GM12878 (cell line): Measurements from ENCODE around the gene EXOC4. TPM values are rescaled to one million over a fixed set of nuclear protein-coding genes. Genes with fewer than 3 reads are reported as not detected.

Experiments
- ATAC-seq: fragments of 200-7000 bp; cut with Tn5 transposase; 3 replicates; pipeline ENCODE4 v1.9.1; 2020; ENCODE audit warnings: mild to moderate bottlenecking, moderate library complexity
- BruUV-seq: library from RNA; stranded (reverse); fragments of 400-500 nt; replicated peaks from 2 replicates; lab custom pipeline; 2021; lab: Mats Ljungman, UMichigan
- CTCF ChIA-PET: fragments of 300-600 bp; sonication (Branson Sonifier 250); formaldehyde crosslinking; extraction: SDS; loops from one replicate; lab custom pipeline; 2021; ENCODE audit warnings: inconsistent platforms; lab: Yijun Ruan, JAX
- POLR2A ChIA-PET: fragments of 350-600 bp; formaldehyde crosslinking; extraction: SDS; loops from one replicate; lab custom pipeline; 2021; ENCODE audit warnings: inconsistent platforms; lab: Charles Lee
- RAD21 ChIA-PET: fragments of 300-600 bp; sonication (Branson Sonifier 250); formaldehyde crosslinking; loops from one replicate; lab custom pipeline; 2023; ENCODE audit warnings: antibody characterized with exemption; ENCODE audit not compliant: unreplicated experiment; lab: Charles Lee
- SMC1A ChIA-PET: fragments of 300-600 bp; sonication (Branson Sonifier 250); formaldehyde crosslinking; loops from one replicate; lab custom pipeline; 2023; ENCODE audit not compliant: unreplicated experiment, uncharacterized antibody; lab: Charles Lee
- DNase-seq: peaks from one replicate; pipeline ENCODE4 v3.0.0-alpha.2; 2011; ENCODE audit warnings: low read depth, low spot score
- FAIRE-seq: peaks from 3 replicates; lab custom pipeline; 2011; peaks lifted over from hg19 to GRCh38; lab: Jason Lieb, UNC
- H2AFZ ChIP-seq: 2 replicates; pipeline ENCODE4 v1.6.0; 2011; ENCODE audit warnings: low read depth, low read length, control low read depth; ENCODE audit not compliant: control insufficient read depth
- H3K27ac ChIP-seq: 2 replicates; pipeline ENCODE4 v1.5.1; 2011; ENCODE audit warnings: control low read depth; ENCODE audit not compliant: control insufficient read depth, insufficient read depth
- H3K27me3 ChIP-seq, 2 experiments: replicated peaks in 1 of 2; 2 replicates each; pipeline versions ENCODE4 v1.6.0 to v1.6.1; 2011; ENCODE audit warnings: low read length in 1 of 2; ENCODE audit not compliant: control insufficient read depth in 2 of 2, insufficient read depth in 2 of 2
- H3K36me3 ChIP-seq, 2 experiments: 2 replicates each; pipeline ENCODE4 v1.5.1; 2011; ENCODE audit warnings: low read length in 1 of 2; ENCODE audit not compliant: control insufficient read depth in 2 of 2, insufficient read depth in 2 of 2
- H3K4me1 ChIP-seq: 2 replicates; pipeline ENCODE4 v1.6.1; 2011; ENCODE audit warnings: mild to moderate bottlenecking, low read length, moderate library complexity, mixed read lengths; ENCODE audit not compliant: control insufficient read depth, insufficient read depth
- H3K4me2 ChIP-seq: 2 replicates; pipeline ENCODE4 v1.6.0; 2011; ENCODE audit warnings: control low read depth; ENCODE audit not compliant: control insufficient read depth, insufficient read depth
- H3K4me3 ChIP-seq: fragments of 200-600 bp; sonication (generic); 2 replicates; pipeline ENCODE4 v1.5.1; 2016
- H3K79me2 ChIP-seq: 2 replicates; pipeline ENCODE4 v1.6.0; 2011; ENCODE audit warnings: low read length; ENCODE audit not compliant: control insufficient read depth, insufficient read depth
- H3K9ac ChIP-seq: 2 replicates; pipeline ENCODE4 v1.8.0; 2011; ENCODE audit warnings: low read length, control low read depth, mixed read lengths; ENCODE audit not compliant: control insufficient read depth, insufficient read depth
- H3K9me3 ChIP-seq: replicated peaks from 3 replicates; pipeline ENCODE4 v1.5.1; 2011; ENCODE audit warnings: mild to moderate bottlenecking, low read length; ENCODE audit not compliant: control insufficient read depth, insufficient read depth
- H4K20me1 ChIP-seq: 2 replicates; pipeline ENCODE4 v1.6.0; 2011; ENCODE audit not compliant: control insufficient read depth, insufficient read depth
- ATF7 ChIP-seq: fragments of 450-650 bp; IDR thresholded peaks from 2 replicates; pipeline ENCODE4 v1.6.1; 2016; ENCODE audit warnings: low read depth, mild to moderate bottlenecking
- CBX5 ChIP-seq: sonication (generic); IDR thresholded peaks from 2 replicates; pipeline ENCODE4 v1.6.1; 2016; ENCODE audit warnings: low read depth, moderate library complexity, mild to moderate bottlenecking, inconsistent platforms
- ESRRA ChIP-seq: IDR thresholded peaks from 2 replicates; pipeline ENCODE4 v1.6.1; 2012; ENCODE audit warnings: mild to moderate bottlenecking, low read length, improper control_type of control experiment
- MXI1 ChIP-seq: fragments of 150-350 bp; IDR thresholded peaks from 2 replicates; pipeline ENCODE4 v1.6.1; 2011; ENCODE audit warnings: low read depth, mild to moderate bottlenecking, inconsistent platforms, low read length, improper control_type of control experiment
- MYB ChIP-seq: fragments of 150-350 bp; IDR thresholded peaks from 2 replicates; pipeline ENCODE4 v1.6.1; 2014; ENCODE audit warnings: mild to moderate bottlenecking, low read depth, low read length, borderline replicate concordance
- NR2C2 ChIP-seq: IDR thresholded peaks from 2 replicates; pipeline ENCODE4 v1.6.1; 2011; ENCODE audit warnings: borderline replicate concordance, low read depth; ENCODE audit not compliant: control insufficient read depth, insufficient read length
- PRDM15 ChIP-seq: fragments of 450-650 bp; formaldehyde crosslinking; IDR thresholded peaks from 2 replicates; pipeline ENCODE4 v1.4.0; 2020; ENCODE audit warnings: mild to moderate bottlenecking, moderate library complexity
- RUNX3 ChIP-seq: IDR thresholded peaks from 2 replicates; pipeline ENCODE4 v1.6.1; 2012; ENCODE audit warnings: low read length, inconsistent platforms
- TBL1XR1 ChIP-seq: IDR thresholded peaks from 2 replicates; pipeline ENCODE4 v1.6.1; 2012; ENCODE audit warnings: low read depth, low read length, improper control_type of control experiment
- YBX1 ChIP-seq: fragments of 450-650 bp; IDR thresholded peaks from 2 replicates; pipeline ENCODE4 v1.6.1; 2016; ENCODE audit warnings: antibody characterized with exemption
- WGBS: methylation state at CpG from one replicate; pipeline ENCODE4 v1.1.6; 2016; ENCODE audit warnings: low lambda C conversion rate; ENCODE audit not compliant: insufficient replicate concordance, insufficient coverage; ENCODE audit errors: missing lambda C conversion rate; 5-methylcytosine and 5-hydroxymethylcytosine counted together
- in situ Hi-C: fragments of 300-500 bp; cut with MboI; formaldehyde crosslinking; loops from 9 replicates; pipeline ENCODE4 v1.14.3; 2018; ENCODE audit warnings: mixed read lengths
- intact Hi-C: fragments of 100-400 bp; cut with micrococcal nuclease; formaldehyde crosslinking; loops from one replicate; pipeline ENCODE4 v1.14.2; 2022; ENCODE audit not compliant: unreplicated experiment
- polyA plus RNA-seq, 11 experiments: library from polyadenylated mRNA; depleted of rRNA in 4 of 11; unstranded in 6 of 11; stranded (reverse) in 5 of 11; fragments of >200 nt; fragmentation: Nextera tagmentation in 4 of 11; fragmentation: Illumina TruSeq in 1 of 11; extraction: Ambion mirVana in 4 of 11; extraction: Trizol in 1 of 11; gene quantifications; 1 replicate in 1 of 11; 2 replicates in 10 of 11; pipeline versions ENCODE4 v1.2.1 to v1.2.3, GENCODE V29; 2011 to 2016; ENCODE audit warnings: inconsistent platforms in 2 of 11, missing spikeins in 2 of 11, low read depth in 1 of 11
- total RNA-seq, 4 experiments: library from RNA; depleted of rRNA in 3 of 4; stranded (reverse); fragments of >200 nt in 3 of 4; fragmentation: Illumina TruSeq in 1 of 4; extraction: Trizol in 1 of 4; gene quantifications; 2 replicates each; pipeline versions ENCODE4 v1.2.1 to v1.2.3, GENCODE V29; 2013 to 2021

EXOC4 gene
- total and polyA plus RNA-seq, 10 of the 15 experiments (the other 5 are each of a cell fraction or from before 2014, with no cell fraction given), result 13.2 to 44.5 (median 29.6) TPM

GRCh38 chr7:133963629-133964028 is 710.8 kb downstream of the EXOC4 start:
- ATAC-seq (no peak), DNase-seq (no peak), FAIRE-seq (no peak)
- in situ Hi-C loops, result no loop called here
- H3K4me2 ChIP-seq, result no peak overlapping the region
- H3K9me3 ChIP-seq, result no peaks in the 10 kb centered on the region
- no peak overlapping the region for H3K4me3 ChIP-seq
- RAD21 ChIA-PET, result no interaction called here
- no peaks in the 10 kb centered on the region for H3K4me1 ChIP-seq
- CTCF ChIA-PET, result no interaction called here
- no peaks in the 10 kb centered on the region for H3K27me3 ChIP-seq
- no peaks in the 10 kb centered on the region for H3K36me3 ChIP-seq
- no peaks in the 10 kb centered on the region for H3K79me2 ChIP-seq
- no peak overlapping the region for H3K9ac ChIP-seq
- SMC1A ChIA-PET, result no interaction called here
- POLR2A ChIA-PET, result no interaction called here
- no peak overlapping the region for H3K27ac ChIP-seq
- TF ChIP-seq ESRRA, result no peak
- TF ChIP-seq TBL1XR1, result no peak
- no peak for TF ChIP-seq RUNX3
- no peak for TF ChIP-seq PRDM15 (CRISPR knock-in tag)
- no peak for TF ChIP-seq MXI1
- no peak for TF ChIP-seq NR2C2
- no peak for TF ChIP-seq YBX1
- no peak for TF ChIP-seq ATF7
- TF ChIP-seq CBX5, result no peak
- no peak for TF ChIP-seq MYB
- TF ChIP-seq, all 136 proteins: peak for 0
- no peak overlapping the region for H2AFZ ChIP-seq
- H4K20me1 ChIP-seq, result no peaks in the 10 kb centered on the region
- BruUV-seq, result no TSS peak
- WGBS, result 54% methylated on average over 2 of the region's 2 CpGs
- intact Hi-C loops, result no loop called here
